ENCODE measurements around the gene KLHL40.

Gene KLHL40

GRCh38 chr3:42670051-42670576 lies 15.2 kb upstream of the KLHL40 start:
- DNase-seq (ENCODE audit: low spot score), result peak; percentile 4

- DNase-seq (ENCODE audit: low spot score), result no peak
Observed at GRCh38 chr3:42670670-42671069, 14.7 kb upstream of the KLHL40 start.

GRCh38 chr3:42672515-42672914 lies 12.8 kb upstream of the KLHL40 start:
- DNase-seq (ENCODE audit: low spot score), result no peak

GRCh38 chr3:42673082-42673481 lies 12.3 kb upstream of the KLHL40 start:
- no peak for DNase-seq (ENCODE audit: low spot score)

- DNase-seq (ENCODE audit: low spot score), result no peak
Observed at GRCh38 chr3:42674146-42674545, 11.2 kb upstream of the KLHL40 start.

- no peak for DNase-seq (ENCODE audit: low spot score)
Observed at GRCh38 chr3:42675909-42676308, 9.4 kb upstream of the KLHL40 start.

- DNase-seq (ENCODE audit: low spot score), result no peak
Observed at GRCh38 chr3:42678447-42678846, 6.9 kb upstream of the KLHL40 start.

GRCh38 chr3:42680271-42680670 lies 5.1 kb upstream of the KLHL40 start:
- DNase-seq (ENCODE audit: low spot score), result no peak

GRCh38 chr3:42680806-42681205 lies 4.5 kb upstream of the KLHL40 start:
- no peak for DNase-seq (ENCODE audit: low spot score)

GRCh38 chr3:42681361-42682038 lies 3.8 kb upstream of the KLHL40 start:
- DNase-seq (ENCODE audit: low spot score), result no peak

- DNase-seq (ENCODE audit: low spot score), result no peak
Observed at GRCh38 chr3:42682301-42683070, 2.9 kb upstream of the KLHL40 start.

GRCh38 chr3:42683875-42684598 lies 1.3 kb upstream of the KLHL40 start:
- peak; percentile 73 for DNase-seq (ENCODE audit: low spot score)

GRCh38 chr3:42684632-42685362 lies 540 bp upstream of the KLHL40 start:
- no peak for DNase-seq (ENCODE audit: low spot score)

GRCh38 chr3:42685891-42686820 lies 819 bp downstream of the KLHL40 start:
- no peak for DNase-seq (ENCODE audit: low spot score)

- DNase-seq (ENCODE audit: low spot score), result no peak
Observed at GRCh38 chr3:42686832-42687650, 1.7 kb downstream of the KLHL40 start.

GRCh38 chr3:42688016-42688415 lies 2.7 kb downstream of the KLHL40 start:
- no peak for DNase-seq (ENCODE audit: low spot score)

- DNase-seq (ENCODE audit: low spot score), result no peak
Observed at GRCh38 chr3:42688487-42689420, 3.4 kb downstream of the KLHL40 start.

GRCh38 chr3:42689421-42690014 lies 4.2 kb downstream of the KLHL40 start:
- no peak for DNase-seq (ENCODE audit: low spot score)

Data from HuH-7.5 (cell line).